HCEC 1CT (cell line): ENCODE results near the gene SUPT20HL2.
"Not testable (repeated sequence)": the region's sequence is repeated elsewhere in the genome, so short reads cannot be mapped to it uniquely, and the experiment has no call there.

ENCODE experiments used
- DNase-seq: peaks from one replicate; pipeline ENCODE4 v3.0.0-alpha.2; 2017

SUPT20HL2 gene

GRCh38 chrX:24308803-24309202 is 5.1 kb downstream of the SUPT20HL2 start:
- DNase-seq, result not testable (repeated sequence)

- no peak for DNase-seq
These were observed 7.4 kb downstream of the SUPT20HL2 start for GRCh38 chrX:24306440-24306839.

- DNase-seq, result no peak
These were observed 8.0 kb downstream of the SUPT20HL2 start for GRCh38 chrX:24305905-24306304.

- DNase-seq, result no peak
These were observed 12.1 kb downstream of the SUPT20HL2 start for GRCh38 chrX:24301806-24302205.

- DNase-seq, result no peak
These were observed 12.8 kb downstream of the SUPT20HL2 start for GRCh38 chrX:24301060-24301459.

- DNase-seq, result no peak
These were observed 15.7 kb downstream of the SUPT20HL2 start for GRCh38 chrX:24298191-24298590.

- DNase-seq, result no peak
These were observed 19.2 kb downstream of the SUPT20HL2 start for GRCh38 chrX:24294619-24295018.

- no peak for DNase-seq
These were observed 20.5 kb downstream of the SUPT20HL2 start for GRCh38 chrX:24293412-24293811.

GRCh38 chrX:24292353-24292752 is 21.5 kb downstream of the SUPT20HL2 start:
- DNase-seq, result no peak

- no peak for DNase-seq
These were observed 28.8 kb downstream of the SUPT20HL2 start for GRCh38 chrX:24285082-24285481.

- DNase-seq, result no peak
These were observed 30.6 kb downstream of the SUPT20HL2 start for GRCh38 chrX:24283127-24283794.

GRCh38 chrX:24282381-24283126 is 31.3 kb downstream of the SUPT20HL2 start:
- no peak for DNase-seq

- no peak for DNase-seq
These were observed 36.5 kb downstream of the SUPT20HL2 start for GRCh38 chrX:24277405-24277804.

- DNase-seq, result no peak
These were observed 37.9 kb downstream of the SUPT20HL2 start for GRCh38 chrX:24276015-24276414.

- DNase-seq, result no peak
These were observed 42.6 kb downstream of the SUPT20HL2 start for GRCh38 chrX:24271262-24271661.

- DNase-seq, result no peak
These were observed 45.1 kb downstream of the SUPT20HL2 start for GRCh38 chrX:24268786-24269185.

- DNase-seq, result no peak
These were observed 46.9 kb downstream of the SUPT20HL2 start for GRCh38 chrX:24266996-24267395.

GRCh38 chrX:24264383-24264782 is 49.5 kb downstream of the SUPT20HL2 start:
- DNase-seq, result no peak

GRCh38 chrX:24262309-24262708 is 51.6 kb downstream of the SUPT20HL2 start:
- no peak for DNase-seq
